GM23248 (cell line): ENCODE results near the gene CDH4.

Source experiments
- EZH2 ChIP-seq: fragments of 200-600 bp; sonication (generic); IDR thresholded peaks from 2 replicates; pipeline ENCODE4 v1.6.1; 2018; ENCODE audit warnings: antibody characterized with exemption, mild to moderate bottlenecking; ENCODE audit not compliant: insufficient read depth, poor library complexity, severe bottlenecking
- EZH2phosphoT487 ChIP-seq: fragments of 200-600 bp; sonication (generic); IDR thresholded peaks from 2 replicates; pipeline ENCODE4 v1.6.1; 2018; ENCODE audit warnings: antibody characterized with exemption, moderate library complexity, mild to moderate bottlenecking, low read depth; ENCODE audit not compliant: insufficient read depth

DNA sequence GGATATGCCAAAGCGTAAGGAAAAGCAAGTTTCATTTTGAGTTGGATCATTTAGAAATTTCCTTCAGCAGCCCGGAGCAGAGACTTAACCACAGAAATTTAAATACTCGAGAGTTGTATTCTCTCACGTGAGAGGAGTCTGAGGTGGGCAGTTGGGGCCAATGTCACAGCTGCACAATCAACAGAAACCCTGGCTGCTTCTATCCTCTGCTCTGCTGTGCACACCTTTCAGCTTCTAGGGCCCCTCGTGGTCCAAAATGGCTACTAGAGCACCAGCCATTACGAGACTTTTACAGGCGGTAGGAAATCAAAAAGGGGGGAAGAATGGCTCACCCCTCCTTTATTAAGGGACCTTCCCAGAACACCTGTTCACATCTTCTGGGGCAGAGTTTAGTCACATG, 659.8 kb downstream of the CDH4 start:
- TF ChIP-seq EZH2 (no peak), EZH2phosphoT487 (no peak)
